Measurements from ENCODE around the gene P3H4.

Gene P3H4

GRCh38 chr17:41769985-41770384 lies 41.8 kb downstream of the P3H4 start:
- DNase-seq (ENCODE audit: low read depth in 1 of 2, low spot score in 1 of 2) = no peak
- TF ChIP-seq REST (IDR thresholded peaks at IDR 0.05; ENCODE audit: insufficient replicate concordance, low read depth) (no peak), CTCF (IDR thresholded peaks at IDR 0.05; ENCODE audit: insufficient read depth, low read length) (no peak), SPI1 (IDR thresholded peaks at IDR 0.05; ENCODE audit: borderline replicate concordance, low read depth) (no peak), GABPA (IDR thresholded peaks at IDR 0.05; ENCODE audit: low read depth) (no peak), POLR2AphosphoS5 (IDR thresholded peaks at IDR 0.05; ENCODE audit: low read depth) (no peak)
- no peak overlapping the region for H3K4me3 ChIP-seq (replicated peaks; ENCODE audit: insufficient read depth, low read length)
- no peaks in the 10 kb centered on the region for H3K27me3 ChIP-seq (ENCODE audit: insufficient read depth, poor library complexity, severe bottlenecking)
- H3K27ac ChIP-seq (replicated peaks) = no peak overlapping the region

GRCh38 chr17:41769346-41769862 lies 42.3 kb downstream of the P3H4 start:
- no peak overlapping the region for H3K4me3 ChIP-seq (replicated peaks; ENCODE audit: insufficient read depth, low read length)
- no peak overlapping the region for H3K27ac ChIP-seq (replicated peaks)
- TF ChIP-seq POLR2AphosphoS5 (IDR thresholded peaks at IDR 0.05; ENCODE audit: low read depth) (no peak), CTCF (IDR thresholded peaks at IDR 0.05; ENCODE audit: insufficient read depth, low read length) (no peak), SPI1 (IDR thresholded peaks at IDR 0.05; ENCODE audit: borderline replicate concordance, low read depth) (no peak), GABPA (IDR thresholded peaks at IDR 0.05; ENCODE audit: low read depth) (no peak), REST (IDR thresholded peaks at IDR 0.05; ENCODE audit: insufficient replicate concordance, low read depth) (no peak)
- no peak for DNase-seq (ENCODE audit: low read depth in 1 of 2, low spot score in 1 of 2)
- no peaks in the 10 kb centered on the region for H3K27me3 ChIP-seq (ENCODE audit: insufficient read depth, poor library complexity, severe bottlenecking)

- TF ChIP-seq POLR2AphosphoS5 (IDR thresholded peaks at IDR 0.05; ENCODE audit: low read depth) = no peak
- no peak for TF ChIP-seq CTCF (IDR thresholded peaks at IDR 0.05; ENCODE audit: insufficient read depth, low read length)
- no peak for TF ChIP-seq SPI1 (IDR thresholded peaks at IDR 0.05; ENCODE audit: borderline replicate concordance, low read depth)
- TF ChIP-seq REST (IDR thresholded peaks at IDR 0.05; ENCODE audit: insufficient replicate concordance, low read depth) = no peak
- no peak for TF ChIP-seq GABPA (IDR thresholded peaks at IDR 0.05; ENCODE audit: low read depth)
- Histone ChIP-seq H3K4me3 (replicated peaks; ENCODE audit: insufficient read depth, low read length) (no peak overlapping the region), H3K27ac (replicated peaks) (no peak overlapping the region), H3K27me3 (ENCODE audit: insufficient read depth, poor library complexity, severe bottlenecking) (no peaks in the 10 kb centered on the region)
- no peak for DNase-seq (ENCODE audit: low read depth in 1 of 2, low spot score in 1 of 2)
Measured at GRCh38 chr17:41768682-41769288, 43.0 kb downstream of the P3H4 start.

Measured in HL-60 (cell line).